A673 (cell line): ENCODE measurements around the gene TSPAN10. TPM values are rescaled to one million over a fixed set of nuclear protein-coding genes. Genes with fewer than 3 reads are reported as not detected.

Source experiments
- BruUV-seq: library from RNA; stranded (reverse); fragments of 400-500 nt; replicated peaks from 2 replicates; lab custom pipeline; 2021; lab: Mats Ljungman, UMichigan
- CTCF ChIA-PET: fragments of 300-600 bp; sonication (Branson Sonifier 250); formaldehyde crosslinking; loops from one replicate; lab custom pipeline; 2022; ENCODE audit warnings: antibody characterized with exemption; lab: Charles Lee
- POLR2A ChIA-PET: fragments of 300-600 bp; sonication (Branson Sonifier 250); formaldehyde crosslinking; loops from one replicate; lab custom pipeline; 2022; ENCODE audit warnings: antibody characterized with exemption; ENCODE audit not compliant: low non-redundant PET; lab: Charles Lee
- DNase-seq: peaks from one replicate; pipeline ENCODE4 v3.0.0-alpha.2; 2015; ENCODE audit warnings: low spot score
- H3K27ac ChIP-seq: fragments of 200-600 bp; sonication (generic); 2 replicates; pipeline ENCODE4 v1.5.1; 2016; ENCODE audit warnings: mixed run types, low read depth, mild to moderate bottlenecking, mixed read lengths, antibody characterized with exemption, low read length; ENCODE audit not compliant: poor library complexity, severe bottlenecking
- H3K27me3 ChIP-seq: fragments of 200-600 bp; sonication (generic); replicated peaks from 2 replicates; pipeline ENCODE4 v1.6.1; 2017; ENCODE audit warnings: mixed run types, low read depth, mild to moderate bottlenecking, mixed read lengths, antibody characterized with exemption, low read length; ENCODE audit not compliant: insufficient read depth, poor library complexity
- H3K36me3 ChIP-seq: fragments of 200-600 bp; sonication (generic); 2 replicates; pipeline ENCODE4 v1.6.1; 2016; ENCODE audit warnings: mixed run types, mild to moderate bottlenecking, mixed read lengths, antibody characterized with exemption, low read length; ENCODE audit not compliant: insufficient read depth, poor library complexity, severe bottlenecking
- H3K4me1 ChIP-seq: fragments of 200-600 bp; sonication (generic); 2 replicates; pipeline ENCODE4 v1.6.1; 2017; ENCODE audit warnings: mixed run types, mild to moderate bottlenecking, mixed read lengths, antibody characterized with exemption, low read length; ENCODE audit not compliant: insufficient read depth, poor library complexity, severe bottlenecking
- H3K4me3 ChIP-seq: fragments of 200-600 bp; sonication (generic); 2 replicates; pipeline ENCODE4 v1.5.1; 2016; ENCODE audit warnings: low read depth, mixed run types, mild to moderate bottlenecking, mixed read lengths, low read length; ENCODE audit not compliant: poor library complexity, severe bottlenecking
- H3K9me3 ChIP-seq: fragments of 200-600 bp; sonication (generic); 2 replicates; pipeline ENCODE4 v1.6.1; 2016; ENCODE audit warnings: mixed run types, low read depth, mild to moderate bottlenecking, mixed read lengths, antibody characterized with exemption, low read length; ENCODE audit not compliant: poor library complexity, severe bottlenecking
- CTCF ChIP-seq: fragments of 300-800, 200-600 bp; sonication (generic); conservative IDR thresholded peaks from 2 replicates; pipeline ENCODE4 v1.5.1; 2017; ENCODE audit warnings: low read depth, mild to moderate bottlenecking, antibody characterized with exemption, low read length, moderate library complexity, mixed read lengths
- EZH2 ChIP-seq: fragments of 200-600 bp; sonication (generic); IDR thresholded peaks from 2 replicates; pipeline ENCODE4 v1.6.1; 2017; ENCODE audit warnings: borderline replicate concordance, low read depth, mild to moderate bottlenecking, mixed read lengths, antibody characterized with exemption, low read length; ENCODE audit not compliant: poor library complexity, severe bottlenecking
- intact Hi-C: fragments of 100-400 bp; cut with micrococcal nuclease; formaldehyde crosslinking; loops from one replicate; pipeline ENCODE4 v1.10.0; 2022; ENCODE audit not compliant: unreplicated experiment
- total RNA-seq: library from RNA; stranded (reverse); gene quantifications from 2 replicates; pipeline ENCODE4 v1.2.3, GENCODE V29; 2021

The TSPAN10 gene
- total RNA-seq, 1 experiment from 2014 or later = 1.1 TPM

GRCh38 chr17:81646869-81647600 is 10.0 kb downstream of the TSPAN10 start:
- no TSS peak for BruUV-seq
- Histone ChIP-seq H3K9me3 (no peaks in the 10 kb centered on the region), H3K4me1 (no peaks in the 10 kb centered on the region), H3K4me3 (no peak overlapping the region), H3K27ac (no peak overlapping the region), H3K27me3 (peaks cover 6% of the 10 kb centered on the region), H3K36me3 (no peaks in the 10 kb centered on the region)
- TF ChIP-seq EZH2 (no peak), CTCF (no peak)
- ChIA-PET POLR2A (interaction anchor here (0.6 kb wide), 1 partner anchor 95 kb away, joined by 4 read pairs; the partner anchor contains the start of gene FAAP100), CTCF (no interaction called here)
- intact Hi-C loops = no loop called here
- no peak for DNase-seq

GRCh38 chr17:81647640-81648012 is 10.6 kb downstream of the TSPAN10 start:
- Histone ChIP-seq H3K27me3 (peaks cover 6% of the 10 kb centered on the region), H3K4me3 (no peak overlapping the region), H3K27ac (no peak overlapping the region), H3K36me3 (no peaks in the 10 kb centered on the region), H3K4me1 (no peaks in the 10 kb centered on the region), H3K9me3 (no peaks in the 10 kb centered on the region)
- CTCF ChIA-PET = no interaction called here
- intact Hi-C loops = no loop called here
- POLR2A ChIA-PET = no interaction called here
- no TSS peak for BruUV-seq
- DNase-seq = no peak
- TF ChIP-seq CTCF (no peak), EZH2 (no peak)

- intact Hi-C loops = no loop called here
- no TSS peak for BruUV-seq
- POLR2A ChIA-PET = interaction anchor here (0.6 kb wide), 1 partner anchor 12 kb away, joined by 3 read pairs; no protein-coding TSS in a partner anchor
- H3K4me3 ChIP-seq = no peak overlapping the region
- H3K27me3 ChIP-seq = peaks cover 6% of the 10 kb centered on the region
- CTCF ChIA-PET = no interaction called here
- no peaks in the 10 kb centered on the region for H3K9me3 ChIP-seq
- no peaks in the 10 kb centered on the region for H3K36me3 ChIP-seq
- H3K4me1 ChIP-seq = no peaks in the 10 kb centered on the region
- H3K27ac ChIP-seq = no peak overlapping the region
- TF ChIP-seq CTCF (no peak), EZH2 (no peak)
- no peak for DNase-seq
These were observed 11.2 kb downstream of the TSPAN10 start for GRCh38 chr17:81648013-81648706.
